ENCODE data around the gene KRTAP19-8. TPM values are rescaled to one million over a fixed set of nuclear protein-coding genes. Genes with fewer than 3 reads are reported as not detected.

The KRTAP19-8 gene
- polyA plus RNA-seq, 1 of the 3 experiments (the other 2 are of a cell fraction): not detected

GRCh38 chr21:31075848-31076247 is 37.6 kb upstream of the KRTAP19-8 start:
- H3K4me2 ChIP-seq: no peak overlapping the region
- H3K4me1 ChIP-seq (ENCODE audit: control insufficient read depth in 1 of 2, insufficient read depth in 2 of 2, low read depth in 1 of 2, low read length in 1 of 2): no peaks in the 10 kb centered on the region
- CTCF ChIA-PET: interaction anchor here (1.6 to 1.7 kb wide), 3 partner anchors 11 to 23 kb away, joined by 3 to 6 read pairs (median 5); no protein-coding TSS in a partner anchor
- H3K9me3 ChIP-seq: no peaks in the 10 kb centered on the region
- H3K9ac ChIP-seq: no peak overlapping the region
- no peaks in the 10 kb centered on the region for H3K9me2 ChIP-seq
- POLR2A ChIA-PET: no interaction called here
- 9% methylated on average over 6 of the region's 6 CpGs for WGBS (ENCODE audit: low lambda C conversion rate)
- DNase-seq: no peak
- no peak overlapping the region for H2AFZ ChIP-seq (ENCODE audit: low read depth)
- H4K20me1 ChIP-seq (ENCODE audit: insufficient read depth): no peaks in the 10 kb centered on the region
- no peak overlapping the region for H3K27ac ChIP-seq (ENCODE audit: low read depth in 2 of 2, low read length in 1 of 2)
- TF ChIP-seq TCF12 (IDR thresholded peaks at IDR 0.05) (no peak), JUND (IDR thresholded peaks at IDR 0.05) (no peak), RCOR1 (IDR thresholded peaks at IDR 0.05; ENCODE audit: low read length) (no peak), TAF1 (IDR thresholded peaks at IDR 0.05; ENCODE audit: borderline replicate concordance, low read depth, low read length) (no peak), EZH2phosphoT487 (IDR thresholded peaks at IDR 0.05; ENCODE audit: borderline replicate concordance, low read depth) (no peak), RFX5 (IDR thresholded peaks at IDR 0.05; ENCODE audit: low read length) (no peak)
- peaks cover 7% of the 10 kb centered on the region; the same call in 1 of the 2 replicates for H3K27me3 ChIP-seq (ENCODE audit: insufficient read depth)
- H3K79me2 ChIP-seq (ENCODE audit: insufficient read depth): no peaks in the 10 kb centered on the region
- no peaks in the 10 kb centered on the region for H3K36me3 ChIP-seq (replicated peaks in 1 of 2; ENCODE audit: control insufficient read depth in 1 of 2, insufficient read depth in 2 of 2, low read length in 1 of 2)
- no peaks in the 10 kb centered on the region for H3F3A ChIP-seq (replicated peaks; ENCODE audit: insufficient read depth)
- no peak overlapping the region for H3K4me3 ChIP-seq (ENCODE audit: low read depth in 2 of 2, low read length in 1 of 2)

- H2AFZ ChIP-seq (ENCODE audit: low read depth): no peak overlapping the region
- no peaks in the 10 kb centered on the region; the same call in 1 of the 2 replicates for H3K27me3 ChIP-seq (ENCODE audit: insufficient read depth)
- H3K4me2 ChIP-seq: no peak overlapping the region
- H3K9me3 ChIP-seq: no peaks in the 10 kb centered on the region
- H3F3A ChIP-seq (replicated peaks; ENCODE audit: insufficient read depth): no peaks in the 10 kb centered on the region
- TF ChIP-seq EZH2phosphoT487 (IDR thresholded peaks at IDR 0.05; ENCODE audit: borderline replicate concordance, low read depth): no peak
- no peak for TF ChIP-seq CTCF (IDR thresholded peaks at IDR 0.05)
- no peak for TF ChIP-seq TEAD4 (IDR thresholded peaks at IDR 0.05; ENCODE audit: borderline replicate concordance, insufficient read depth)
- TF ChIP-seq JUND (IDR thresholded peaks at IDR 0.05): no peak
- no peak for TF ChIP-seq USF1 (IDR thresholded peaks at IDR 0.05; ENCODE audit: borderline replicate concordance, low read depth)
- no peak for TF ChIP-seq FOXM1 (IDR thresholded peaks at IDR 0.05; ENCODE audit: low read depth)
- TF ChIP-seq NRF1 (IDR thresholded peaks at IDR 0.05; ENCODE audit: low read depth, low read length): no peak
- TF ChIP-seq TCF12 (IDR thresholded peaks at IDR 0.05): no peak
- no peak for TF ChIP-seq SIN3A (IDR thresholded peaks at IDR 0.05; ENCODE audit: borderline replicate concordance, low read depth, low read length)
- H3K4me3 ChIP-seq (ENCODE audit: low read depth in 2 of 2, low read length in 1 of 2): no peak overlapping the region
- no peak overlapping the region for H3K9ac ChIP-seq
- DNase-seq: no peak
- POLR2A ChIA-PET: no interaction called here
- H3K36me3 ChIP-seq (replicated peaks in 1 of 2; ENCODE audit: control insufficient read depth in 1 of 2, insufficient read depth in 2 of 2, low read length in 1 of 2): no peaks in the 10 kb centered on the region
- no peaks in the 10 kb centered on the region for H3K79me2 ChIP-seq (ENCODE audit: insufficient read depth)
- no peaks in the 10 kb centered on the region for H3K4me1 ChIP-seq (ENCODE audit: control insufficient read depth in 1 of 2, insufficient read depth in 2 of 2, low read depth in 1 of 2, low read length in 1 of 2)
- H3K9me2 ChIP-seq: no peaks in the 10 kb centered on the region
- H4K20me1 ChIP-seq (ENCODE audit: insufficient read depth): no peaks in the 10 kb centered on the region
- no peak overlapping the region for H3K27ac ChIP-seq (ENCODE audit: low read depth in 2 of 2, low read length in 1 of 2)
- CTCF ChIA-PET: no interaction called here
- WGBS (ENCODE audit: low lambda C conversion rate): 0% methylated on average over 4 of the region's 4 CpGs
These were observed 34.3 kb upstream of the KRTAP19-8 start for GRCh38 chr21:31072533-31072932.

Data from SK-N-SH (cell line).